RWPE1 (cell line): ENCODE data around the gene DSCAML1.

ENCODE experiments used
- CTCF ChIA-PET: fragments of 350-600 bp; sonication (Branson Sonifier 250); formaldehyde crosslinking; extraction: SDS; loops from one replicate; lab custom pipeline; 2021; lab: Yijun Ruan, JAX
- POLR2A ChIA-PET: fragments of 400-600 bp; formaldehyde crosslinking; extraction: SDS; loops from one replicate; lab custom pipeline; 2020; ENCODE audit warnings: antibody characterized with exemption; ENCODE audit not compliant: low non-redundant PET; lab: Yijun Ruan, JAX
- DNase-seq: peaks from one replicate; pipeline ENCODE4 v3.0.0; 2012; ENCODE audit warnings: low spot score
- H3K27ac ChIP-seq: fragments of 450-650 bp; 2 replicates; pipeline ENCODE4 v1.5.1; 2017
- TF ChIP-seq, protein P1 (sequence below): fragments of 450-650 bp; conservative IDR thresholded peaks from 2 replicates; pipeline ENCODE4 v1.5.1; 2017; ENCODE audit warnings: low read depth, mild to moderate bottlenecking

Gene DSCAML1

DNA sequence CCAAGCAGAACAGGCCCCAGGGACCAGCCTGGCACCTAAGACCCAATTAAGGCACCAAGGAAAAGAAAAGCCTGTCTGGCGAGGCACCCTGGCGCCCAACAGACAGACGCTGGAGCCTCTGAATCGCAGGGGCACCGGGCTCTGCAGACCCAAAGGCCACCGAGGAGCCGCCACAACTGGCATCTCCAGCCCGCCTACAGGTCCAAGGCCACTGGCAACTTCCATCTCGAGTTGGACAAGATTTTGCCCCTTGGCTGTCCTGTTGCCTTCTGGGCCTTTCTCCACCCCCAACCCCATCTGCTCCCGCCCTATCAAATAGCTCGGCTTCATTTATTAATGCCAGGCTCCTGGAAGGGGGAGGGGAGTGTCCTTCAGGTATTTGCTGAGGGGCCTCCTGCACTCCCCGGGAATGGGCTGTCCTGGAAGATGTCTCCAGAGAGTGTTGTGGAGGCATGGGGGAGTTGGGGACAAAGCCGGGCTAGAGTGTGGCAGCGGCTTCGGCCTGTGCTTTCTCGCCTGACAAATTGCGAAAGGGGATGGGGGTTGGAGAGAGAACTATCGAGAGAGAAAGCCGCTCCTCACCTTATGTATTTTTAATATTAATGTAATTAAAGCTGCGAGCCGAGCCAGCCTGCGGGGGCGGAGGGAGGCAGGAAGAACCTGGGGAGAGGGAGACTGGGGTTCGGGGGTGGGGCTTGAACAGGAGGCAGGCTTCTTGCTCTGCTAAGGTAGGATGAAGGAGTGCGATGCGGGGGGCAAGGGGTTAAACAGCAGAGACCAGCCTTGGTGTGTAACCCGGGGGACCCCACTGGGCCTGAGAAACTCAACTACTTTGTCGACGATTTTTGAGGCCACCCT lies 2.0 kb downstream of the DSCAML1 start:
- ChIA-PET CTCF (interaction anchor here (0.8 to 1.2 kb wide), 2 partner anchors 23 to 25 kb away, joined by 3 read pairs; no protein-coding TSS in a partner anchor), POLR2A (no interaction called here)
- TF ChIP-seq, protein P1, sequence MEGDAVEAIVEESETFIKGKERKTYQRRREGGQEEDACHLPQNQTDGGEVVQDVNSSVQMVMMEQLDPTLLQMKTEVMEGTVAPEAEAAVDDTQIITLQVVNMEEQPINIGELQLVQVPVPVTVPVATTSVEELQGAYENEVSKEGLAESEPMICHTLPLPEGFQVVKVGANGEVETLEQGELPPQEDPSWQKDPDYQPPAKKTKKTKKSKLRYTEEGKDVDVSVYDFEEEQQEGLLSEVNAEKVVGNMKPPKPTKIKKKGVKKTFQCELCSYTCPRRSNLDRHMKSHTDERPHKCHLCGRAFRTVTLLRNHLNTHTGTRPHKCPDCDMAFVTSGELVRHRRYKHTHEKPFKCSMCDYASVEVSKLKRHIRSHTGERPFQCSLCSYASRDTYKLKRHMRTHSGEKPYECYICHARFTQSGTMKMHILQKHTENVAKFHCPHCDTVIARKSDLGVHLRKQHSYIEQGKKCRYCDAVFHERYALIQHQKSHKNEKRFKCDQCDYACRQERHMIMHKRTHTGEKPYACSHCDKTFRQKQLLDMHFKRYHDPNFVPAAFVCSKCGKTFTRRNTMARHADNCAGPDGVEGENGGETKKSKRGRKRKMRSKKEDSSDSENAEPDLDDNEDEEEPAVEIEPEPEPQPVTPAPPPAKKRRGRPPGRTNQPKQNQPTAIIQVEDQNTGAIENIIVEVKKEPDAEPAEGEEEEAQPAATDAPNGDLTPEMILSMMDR = no peak
- DNase-seq = no peak
- H3K27ac ChIP-seq = no peak overlapping the region

DNA sequence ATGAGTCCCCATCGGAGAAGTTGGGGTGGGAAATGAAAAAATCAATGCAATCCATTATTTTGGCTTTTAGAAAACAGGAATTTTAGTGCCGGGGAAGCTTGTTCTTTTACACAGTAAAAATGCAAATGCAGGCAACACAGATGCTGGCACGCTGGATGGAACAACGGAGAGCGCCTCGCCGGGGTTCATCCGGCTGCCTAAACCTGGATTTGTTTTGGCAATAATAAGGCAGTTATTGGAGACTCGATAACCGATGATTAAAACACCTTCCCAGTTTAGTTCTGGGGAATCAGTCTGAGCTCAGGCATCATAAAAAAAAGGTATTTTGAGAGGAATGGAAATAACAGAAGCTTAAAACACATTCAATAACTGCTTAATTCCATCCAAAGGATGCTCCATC lies 2.9 kb downstream of the DSCAML1 start:
- POLR2A ChIA-PET = no interaction called here
- DNase-seq = no peak
- H3K27ac ChIP-seq = no peak overlapping the region
- TF ChIP-seq, protein P1 = no peak
- CTCF ChIA-PET = interaction anchor here (0.6 to 1.6 kb wide), 3 partner anchors 14 to 82 kb away, joined by 3 to 5 read pairs (median 3); no protein-coding TSS in a partner anchor

DNA sequence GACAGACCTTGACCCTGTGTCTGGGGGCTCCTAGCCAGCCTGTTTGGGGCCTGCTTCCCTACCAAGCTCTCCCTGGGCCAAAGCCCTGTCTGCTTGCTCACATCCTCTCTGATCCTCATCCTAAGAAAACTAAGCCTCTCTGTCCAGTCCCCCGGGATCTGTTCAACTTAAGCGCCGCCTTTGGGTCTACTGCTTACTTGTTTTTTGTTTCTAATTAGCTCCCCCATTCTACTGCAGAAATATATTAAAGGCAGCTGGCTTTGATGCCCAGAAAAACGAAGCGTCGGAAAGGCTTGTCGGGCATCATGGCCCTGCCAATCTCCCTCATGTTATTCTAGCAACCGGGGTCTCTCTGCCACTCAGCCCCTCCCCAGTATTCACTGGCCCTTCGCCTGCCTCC lies 3.4 kb downstream of the DSCAML1 start:
- no peak overlapping the region for H3K27ac ChIP-seq
- TF ChIP-seq, protein P1 = no peak
- POLR2A ChIA-PET = no interaction called here
- CTCF ChIA-PET = interaction anchor here (0.6 to 1.6 kb wide), 3 partner anchors 14 to 82 kb away, joined by 3 to 5 read pairs (median 3); no protein-coding TSS in a partner anchor
- DNase-seq = no peak

DNA sequence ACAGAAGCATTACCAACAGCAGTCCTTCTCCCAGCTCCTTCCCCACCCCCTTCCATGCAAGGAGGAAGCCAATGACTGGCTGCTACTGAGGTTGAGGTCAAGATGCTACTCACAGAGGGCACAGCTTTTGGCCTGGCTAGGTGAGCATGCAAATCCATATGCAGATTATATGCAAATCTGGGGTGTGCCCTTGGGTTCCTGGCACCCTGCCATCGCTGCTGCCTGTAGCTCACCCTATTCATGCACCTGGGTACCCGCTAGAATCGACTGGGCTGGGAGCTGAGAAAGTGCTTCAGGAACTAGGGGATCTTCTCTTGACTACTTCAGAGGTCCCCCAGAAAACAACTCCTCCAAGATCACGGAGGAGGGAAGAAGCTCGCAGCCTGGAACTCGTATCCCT lies 4.0 kb downstream of the DSCAML1 start:
- ChIA-PET POLR2A (no interaction called here), CTCF (interaction anchor here (0.6 to 1.6 kb wide), 3 partner anchors 13 to 367 kb away, joined by 3 to 8 read pairs (median 5); no protein-coding TSS in a partner anchor)
- TF ChIP-seq, protein P1 = no peak
- H3K27ac ChIP-seq = no peak overlapping the region
- no peak for DNase-seq

DNA sequence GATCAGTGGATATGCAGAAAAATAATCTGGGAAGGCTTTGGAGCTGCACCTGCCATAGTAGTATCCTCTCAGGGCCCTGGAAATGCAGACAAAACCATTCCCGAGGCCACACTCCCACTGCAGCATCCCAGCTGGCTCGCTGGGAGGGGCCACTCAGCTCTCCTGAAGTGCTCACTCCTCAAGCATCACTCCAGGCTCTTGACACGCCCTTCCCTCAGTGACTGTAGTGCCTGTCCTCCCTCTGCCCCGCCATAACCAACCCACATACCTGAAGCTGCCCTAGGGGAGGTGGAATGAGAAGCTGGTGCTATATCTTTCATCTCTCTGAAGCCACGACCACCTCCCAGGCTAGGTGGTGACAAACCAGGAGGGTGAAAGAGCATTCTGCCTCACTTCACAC lies 4.8 kb downstream of the DSCAML1 start:
- H3K27ac ChIP-seq = no peak overlapping the region
- ChIA-PET CTCF (interaction anchor here (0.6 to 1.5 kb wide), 2 partner anchors 14 to 366 kb away, joined by 3 to 8 read pairs; no protein-coding TSS in a partner anchor), POLR2A (no interaction called here)
- no peak for DNase-seq
- TF ChIP-seq, protein P1 = no peak

DNA sequence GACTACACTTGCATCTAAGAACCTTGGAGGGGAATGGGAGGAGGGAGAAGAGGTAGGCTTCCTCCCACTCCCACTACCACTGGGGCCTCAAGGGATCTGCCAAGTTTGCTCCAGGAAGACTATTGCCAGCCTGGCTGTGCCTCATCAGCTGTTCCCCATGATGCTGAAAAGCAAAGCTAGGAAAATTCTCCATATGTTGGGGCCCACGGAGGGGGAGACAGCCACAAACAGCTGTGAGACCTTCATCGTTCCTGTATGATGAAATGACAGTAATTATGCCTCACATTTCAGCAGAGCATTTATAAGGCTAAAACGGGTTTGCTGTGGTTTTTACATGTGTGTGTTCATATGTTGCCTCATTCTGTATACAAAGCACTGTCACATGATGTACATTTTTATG lies 6.7 kb downstream of the DSCAML1 start:
- ChIA-PET CTCF (no interaction called here), POLR2A (no interaction called here)
- H3K27ac ChIP-seq = no peak overlapping the region
- no peak for DNase-seq
- TF ChIP-seq, protein P1 = no peak
